GM12864 (cell line): Measurements from ENCODE around the gene ATP8B4.

Experiments
- DNase-seq: peaks from one replicate; pipeline ENCODE4 v3.0.0-alpha.2; 2011; ENCODE audit warnings: low read depth
- H3K4me3 ChIP-seq: 2 replicates; pipeline ENCODE4 v1.5.1; 2011; ENCODE audit warnings: mild to moderate bottlenecking, low read depth, low read length, control low read depth
- CTCF ChIP-seq: IDR thresholded peaks from 2 replicates; pipeline ENCODE4 v1.5.1; 2011; ENCODE audit warnings: low read depth, mild to moderate bottlenecking, moderate library complexity, low read length, control low read depth, inconsistent platforms; ENCODE audit errors: missing control alignments

ATP8B4 gene

GRCh38 chr15:50109076-50109987 is 9.7 kb downstream of the ATP8B4 start:
- no peak for DNase-seq
- no peak for TF ChIP-seq CTCF
- H3K4me3 ChIP-seq: no peak overlapping the region

- DNase-seq: no peak
- H3K4me3 ChIP-seq: no peak overlapping the region
- no peak for TF ChIP-seq CTCF
These were observed 10.6 kb downstream of the ATP8B4 start for GRCh38 chr15:50108461-50108860.

GRCh38 chr15:50107591-50108408 is 11.2 kb downstream of the ATP8B4 start:
- no peak overlapping the region for H3K4me3 ChIP-seq
- TF ChIP-seq CTCF: no peak
- peak; percentile 72 for DNase-seq

GRCh38 chr15:50107157-50107556 is 11.9 kb downstream of the ATP8B4 start:
- no peak for DNase-seq
- TF ChIP-seq CTCF: no peak
- H3K4me3 ChIP-seq: no peak overlapping the region

GRCh38 chr15:50106457-50106856 is 12.6 kb downstream of the ATP8B4 start:
- H3K4me3 ChIP-seq: no peak overlapping the region
- no peak for TF ChIP-seq CTCF
- no peak for DNase-seq

GRCh38 chr15:50100486-50100885 is 18.5 kb downstream of the ATP8B4 start:
- no peak for DNase-seq
- no peak overlapping the region for H3K4me3 ChIP-seq
- no peak for TF ChIP-seq CTCF

DNA sequence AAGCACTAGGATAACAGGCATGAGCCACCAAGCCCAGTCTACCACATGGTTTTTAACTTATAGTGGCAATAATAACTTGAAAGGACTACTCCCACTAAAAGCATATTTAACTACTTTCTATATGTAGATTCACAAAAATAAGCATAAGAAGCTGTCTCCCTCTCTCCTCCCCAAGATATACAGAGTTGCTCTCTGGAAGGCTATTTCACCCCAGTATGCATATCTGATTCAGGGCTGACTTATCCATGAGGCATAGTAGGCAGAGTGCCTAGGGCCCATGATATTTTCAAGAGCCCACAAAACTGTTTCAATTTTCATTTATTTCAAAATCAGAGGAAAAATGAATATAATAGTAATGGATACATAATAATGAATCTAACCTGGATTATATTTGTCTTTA is 20.5 kb downstream of the ATP8B4 start:
- TF ChIP-seq CTCF: no peak
- no peak for DNase-seq
- H3K4me3 ChIP-seq: no peak overlapping the region
